ENCODE measurements around the gene AP1G1.

AP1G1 gene

GRCh38 chr16:71851746-71852145 is 43.1 kb upstream of the AP1G1 start:
- Histone ChIP-seq H3K27me3 (replicated peaks in 2 of 5; ENCODE audit: control insufficient read depth in 4 of 5, insufficient read depth in 5 of 5, low read length in 4 of 5) (no peaks in the 10 kb centered on the region), H3K4me1 (ENCODE audit: control extremely low read depth in 1 of 4, control insufficient read depth in 4 of 4, insufficient read depth in 4 of 4, low read length in 3 of 4) (peaks cover 4 to 9% (median 7%) of the 10 kb centered on the region in 4 experiments), H3K27ac (ENCODE audit: insufficient read depth in 1 of 2, low read depth in 1 of 2, low read length in 2 of 2, poor library complexity in 1 of 2, severe bottlenecking in 2 of 2) (no peak overlapping the region), H3K4me3 (ENCODE audit: control insufficient read depth in 1 of 7, extremely low read depth in 1 of 7, insufficient read depth in 4 of 7, low read depth in 2 of 7, low read length in 6 of 7) (no peak overlapping the region), H3K36me3 (ENCODE audit: control insufficient read depth in 4 of 4, insufficient read depth in 4 of 4, low read length in 3 of 4) (peaks cover 7 to 63% (median 59%) of the 10 kb centered on the region in 4 experiments), H3K9me3 (ENCODE audit: control extremely low read depth in 1 of 5, control insufficient read depth in 4 of 5, insufficient read depth in 2 of 5, low read depth in 1 of 5, low read length in 4 of 5) (no peaks in the 10 kb centered on the region)
- 97% methylated on average over 4 of the region's 8 CpGs for WGBS (ENCODE audit: insufficient coverage)
- DNase-seq = no peak
- POLR2A ChIA-PET = no interaction called here
- CTCF ChIA-PET = interaction anchor here (1.1 to 2.5 kb wide), 2 partner anchors 30 to 110 kb away, joined by 3 to 16 read pairs; no protein-coding TSS in a partner anchor

DNA sequence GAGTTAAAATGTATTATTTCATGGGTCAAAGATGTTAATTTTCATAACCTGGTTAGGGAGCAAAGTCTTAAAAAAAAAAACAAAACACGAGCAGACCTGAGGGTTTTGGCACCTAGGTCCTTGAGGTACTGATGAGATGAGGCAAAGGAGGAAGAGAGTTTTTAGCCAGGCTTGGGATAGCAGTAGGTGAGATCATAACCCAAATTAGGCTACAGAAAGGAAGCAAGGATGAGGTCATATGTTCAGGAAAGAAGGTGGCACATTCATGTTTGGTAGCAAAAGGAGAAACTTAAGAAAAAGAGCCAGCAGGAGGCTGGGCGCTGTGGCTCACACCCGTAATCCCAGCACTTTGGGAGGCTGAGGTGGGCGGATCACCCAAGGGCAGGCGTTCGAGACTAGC is 40.0 kb upstream of the AP1G1 start:
- POLR2A ChIA-PET = no interaction called here
- no peak overlapping the region for H3K4me3 ChIP-seq (ENCODE audit: control insufficient read depth in 1 of 7, extremely low read depth in 1 of 7, insufficient read depth in 4 of 7, low read depth in 2 of 7, low read length in 6 of 7)

DNA sequence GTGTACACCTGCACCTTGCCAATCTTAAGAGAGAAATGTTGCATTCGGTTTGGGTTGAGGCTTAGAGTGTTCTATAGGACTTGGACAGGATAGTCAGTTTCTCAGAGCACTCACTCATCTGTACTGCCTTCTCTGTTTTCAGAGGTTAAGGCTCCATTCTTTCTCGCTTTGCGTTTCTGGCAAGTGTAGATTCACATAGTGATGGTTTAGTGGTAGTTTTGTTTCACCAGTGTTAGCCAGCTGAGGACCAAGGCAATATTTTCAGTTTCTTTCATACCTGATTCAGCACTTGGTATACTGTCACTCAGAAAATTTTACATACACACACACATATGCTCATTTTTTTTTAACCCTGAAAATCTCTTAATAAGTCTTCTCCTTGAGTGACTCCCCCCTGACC is 38.5 kb upstream of the AP1G1 start:
- H3K27ac ChIP-seq (ENCODE audit: insufficient read depth in 1 of 2, low read depth in 1 of 2, low read length in 2 of 2, poor library complexity in 1 of 2, severe bottlenecking in 2 of 2) = peak overlapping the region; percentile 75 to 92
- CTCF ChIA-PET = interaction anchor here (1.0 to 2.3 kb wide), 5 partner anchors 35 to 114 kb away, joined by 4 to 7 read pairs (median 5); no protein-coding TSS in a partner anchor
- WGBS (ENCODE audit: insufficient coverage) = no CpG with 5 or more reads among the region's 3 CpGs
- H3K36me3 ChIP-seq (ENCODE audit: control insufficient read depth in 4 of 4, insufficient read depth in 4 of 4, low read length in 3 of 4) = peaks cover 6 to 39% (median 31%) of the 10 kb centered on the region in 4 experiments
- H3K9me3 ChIP-seq (ENCODE audit: control extremely low read depth in 1 of 5, control insufficient read depth in 4 of 5, insufficient read depth in 2 of 5, low read depth in 1 of 5, low read length in 4 of 5) = no peaks in the 10 kb centered on the region
- POLR2A ChIA-PET = interaction anchor here (1.0 kb wide), 1 partner anchor 39 kb away, joined by 3 read pairs; the partner anchor contains the start of gene AP1G1
- peaks cover 8 to 21% (median 18%) of the 10 kb centered on the region in 4 experiments for H3K4me1 ChIP-seq (ENCODE audit: control extremely low read depth in 1 of 4, control insufficient read depth in 4 of 4, insufficient read depth in 4 of 4, low read length in 3 of 4)
- DNase-seq = no peak
- no peaks in the 10 kb centered on the region for H3K27me3 ChIP-seq (replicated peaks in 2 of 5; ENCODE audit: control insufficient read depth in 4 of 5, insufficient read depth in 5 of 5, low read length in 4 of 5)
- H3K4me3 ChIP-seq (ENCODE audit: control insufficient read depth in 1 of 7, extremely low read depth in 1 of 7, insufficient read depth in 4 of 7, low read depth in 2 of 7, low read length in 6 of 7) = peak overlapping the region in 6 of 7 experiments; percentile 89 to 100 (median 97)

More for the DNA sequence above, 40.0 kb upstream of the AP1G1 start:
- CTCF ChIA-PET = interaction anchor here (1.6 to 3.7 kb wide), 3 partner anchors 10 to 113 kb away, joined by 4 to 11 read pairs (median 7); no protein-coding TSS in a partner anchor
- H3K36me3 ChIP-seq (ENCODE audit: control insufficient read depth in 4 of 4, insufficient read depth in 4 of 4, low read length in 3 of 4) = peaks cover 6 to 51% (median 45%) of the 10 kb centered on the region in 4 experiments
- peaks cover 8 to 20% (median 18%) of the 10 kb centered on the region in 4 experiments for H3K4me1 ChIP-seq (ENCODE audit: control extremely low read depth in 1 of 4, control insufficient read depth in 4 of 4, insufficient read depth in 4 of 4, low read length in 3 of 4)
- H3K9me3 ChIP-seq (ENCODE audit: control extremely low read depth in 1 of 5, control insufficient read depth in 4 of 5, insufficient read depth in 2 of 5, low read depth in 1 of 5, low read length in 4 of 5) = no peaks in the 10 kb centered on the region
- no peak for DNase-seq
- H3K27me3 ChIP-seq (replicated peaks in 2 of 5; ENCODE audit: control insufficient read depth in 4 of 5, insufficient read depth in 5 of 5, low read length in 4 of 5) = no peaks in the 10 kb centered on the region
- H3K27ac ChIP-seq (ENCODE audit: insufficient read depth in 1 of 2, low read depth in 1 of 2, low read length in 2 of 2, poor library complexity in 1 of 2, severe bottlenecking in 2 of 2) = no peak overlapping the region
- 97% methylated on average over 6 of the region's 6 CpGs for WGBS (ENCODE audit: insufficient coverage)

- no peaks in the 10 kb centered on the region for H3K9me3 ChIP-seq (ENCODE audit: control extremely low read depth in 1 of 5, control insufficient read depth in 4 of 5, insufficient read depth in 2 of 5, low read depth in 1 of 5, low read length in 4 of 5)
- under 1% methylated on average over 17 of the region's 20 CpGs for WGBS (ENCODE audit: insufficient coverage)
- ChIA-PET POLR2A (interaction anchor here (0.6 to 1.0 kb wide), 2 partner anchors 38 to 71 kb away, joined by 3 read pairs; partner anchors contain the start of gene AP1G1), CTCF (interaction anchor here (0.7 to 1.4 kb wide), 4 partner anchors 11 to 48 kb away, joined by 3 to 5 read pairs (median 4); no protein-coding TSS in a partner anchor)
- H3K4me1 ChIP-seq (ENCODE audit: control extremely low read depth in 1 of 4, control insufficient read depth in 4 of 4, insufficient read depth in 4 of 4, low read length in 3 of 4) = peaks cover 8 to 21% (median 18%) of the 10 kb centered on the region in 4 experiments
- H3K36me3 ChIP-seq (ENCODE audit: control insufficient read depth in 4 of 4, insufficient read depth in 4 of 4, low read length in 3 of 4) = peaks cover 2 to 32% (median 26%) of the 10 kb centered on the region in 4 experiments
- peak in 2 of 3 donors; percentile 27 to 36 for DNase-seq
- no peaks in the 10 kb centered on the region for H3K27me3 ChIP-seq (replicated peaks in 2 of 5; ENCODE audit: control insufficient read depth in 4 of 5, insufficient read depth in 5 of 5, low read length in 4 of 5)
- H3K27ac ChIP-seq (ENCODE audit: insufficient read depth in 1 of 2, low read depth in 1 of 2, low read length in 2 of 2, poor library complexity in 1 of 2, severe bottlenecking in 2 of 2) = peak overlapping the region; percentile 75 to 92
- H3K4me3 ChIP-seq (ENCODE audit: control insufficient read depth in 1 of 7, extremely low read depth in 1 of 7, insufficient read depth in 4 of 7, low read depth in 2 of 7, low read length in 6 of 7) = peak overlapping the region; percentile 65 to 100 (median 96)
Measured at GRCh38 chr16:71846431-71846830, 37.8 kb upstream of the AP1G1 start.

GRCh38 chr16:71845639-71846430 is 37.2 kb upstream of the AP1G1 start, which contains the start of gene ATXN1L:
Gene ATXN1L, plus strand, starts transcription at chr16:71845976. Its CDS starts 3,765 bp downstream, at chr16:71849741.
- peak within 1 kb of the TSS; percentile 75 to 92 for H3K27ac ChIP-seq (ENCODE audit: insufficient read depth in 1 of 2, low read depth in 1 of 2, low read length in 2 of 2, poor library complexity in 1 of 2, severe bottlenecking in 2 of 2)
- POLR2A ChIA-PET = interaction anchor here (0.6 kb wide), 1 partner anchor 70 kb away, joined by 3 read pairs; no protein-coding TSS in a partner anchor
- CTCF ChIA-PET = interaction anchor here (0.7 to 1.6 kb wide), 5 partner anchors 12 to 48 kb away, joined by 3 to 5 read pairs (median 4); partner anchors contain the start of gene ZNF821
- H3K27me3 ChIP-seq (replicated peaks in 2 of 5; ENCODE audit: control insufficient read depth in 4 of 5, insufficient read depth in 5 of 5, low read length in 4 of 5) = no peaks in the 10 kb centered on the region
- H3K36me3 ChIP-seq (ENCODE audit: control insufficient read depth in 4 of 4, insufficient read depth in 4 of 4, low read length in 3 of 4) = peaks cover 2 to 26% (median 20%) of the 10 kb centered on the region in 4 experiments
- 0% methylated on average over 36 of the region's 62 CpGs for WGBS (ENCODE audit: insufficient coverage)
- H3K4me1 ChIP-seq (ENCODE audit: control extremely low read depth in 1 of 4, control insufficient read depth in 4 of 4, insufficient read depth in 4 of 4, low read length in 3 of 4) = peaks cover 8 to 21% (median 18%) of the 10 kb centered on the region in 4 experiments
- H3K4me3 ChIP-seq (ENCODE audit: control insufficient read depth in 1 of 7, extremely low read depth in 1 of 7, insufficient read depth in 4 of 7, low read depth in 2 of 7, low read length in 6 of 7) = peak within 1 kb of the TSS; percentile 65 to 100 (median 96)
- no peaks in the 10 kb centered on the region for H3K9me3 ChIP-seq (ENCODE audit: control extremely low read depth in 1 of 5, control insufficient read depth in 4 of 5, insufficient read depth in 2 of 5, low read depth in 1 of 5, low read length in 4 of 5)
- peak; percentile 94 to 95 (median 95) for DNase-seq

GRCh38 chr16:71843572-71843971 is 34.9 kb upstream of the AP1G1 start:
- Histone ChIP-seq H3K36me3 (ENCODE audit: control insufficient read depth in 4 of 4, insufficient read depth in 4 of 4, low read length in 3 of 4) (peaks cover 0 to 5% (median 2%) of the 10 kb centered on the region in 4 experiments), H3K27me3 (replicated peaks in 2 of 5; ENCODE audit: control insufficient read depth in 4 of 5, insufficient read depth in 5 of 5, low read length in 4 of 5) (no peaks in the 10 kb centered on the region), H3K4me1 (ENCODE audit: control extremely low read depth in 1 of 4, control insufficient read depth in 4 of 4, insufficient read depth in 4 of 4, low read length in 3 of 4) (peaks cover 8 to 21% (median 18%) of the 10 kb centered on the region in 4 experiments), H3K9me3 (ENCODE audit: control extremely low read depth in 1 of 5, control insufficient read depth in 4 of 5, insufficient read depth in 2 of 5, low read depth in 1 of 5, low read length in 4 of 5) (no peaks in the 10 kb centered on the region), H3K27ac (ENCODE audit: insufficient read depth in 1 of 2, low read depth in 1 of 2, low read length in 2 of 2, poor library complexity in 1 of 2, severe bottlenecking in 2 of 2) (no peak overlapping the region), H3K4me3 (ENCODE audit: control insufficient read depth in 1 of 7, extremely low read depth in 1 of 7, insufficient read depth in 4 of 7, low read depth in 2 of 7, low read length in 6 of 7) (no peak overlapping the region)
- no peak for DNase-seq
- WGBS (ENCODE audit: insufficient coverage) = 100% methylated on average over 1 of the region's 2 CpGs
- POLR2A ChIA-PET = no interaction called here
- CTCF ChIA-PET = interaction anchor here (1.1 to 2.2 kb wide), 4 partner anchors 16 to 38 kb away, joined by 3 to 5 read pairs (median 4); no protein-coding TSS in a partner anchor

Data from common myeloid progenitor, CD34-positive (primary cell).